Activated T-cell treated with anti-CD3 and anti-CD28 coated beads for 24 hours (primary cell): Measurements from ENCODE around the gene PDGFB.

Experiments
- DNase-seq: peaks from one replicate; pipeline ENCODE4 v3.0.0-alpha.2; 2020; ENCODE audit warnings: low read depth

PDGFB gene

GRCh38 chr22:39276440-39277141 is 31.8 kb upstream of the PDGFB start:
- no peak for DNase-seq

GRCh38 chr22:39275814-39276439 is 31.1 kb upstream of the PDGFB start:
- DNase-seq = no peak

- DNase-seq = no peak
These were observed 29.4 kb upstream of the PDGFB start for GRCh38 chr22:39273950-39274887.

GRCh38 chr22:39270792-39271191 is 26.0 kb upstream of the PDGFB start:
- no peak for DNase-seq

- DNase-seq = no peak
These were observed 25.5 kb upstream of the PDGFB start for GRCh38 chr22:39270280-39270679.

- no peak for DNase-seq
These were observed 24.5 kb upstream of the PDGFB start for GRCh38 chr22:39269095-39269790.

- no peak for DNase-seq
These were observed 23.9 kb upstream of the PDGFB start for GRCh38 chr22:39268645-39269044.

- DNase-seq = no peak
These were observed 23.2 kb upstream of the PDGFB start for GRCh38 chr22:39267974-39268373.

GRCh38 chr22:39266398-39267030 is 21.7 kb upstream of the PDGFB start:
- DNase-seq = no peak

GRCh38 chr22:39265143-39265886 is 20.5 kb upstream of the PDGFB start:
- no peak for DNase-seq

- no peak for DNase-seq
These were observed 19.7 kb upstream of the PDGFB start for GRCh38 chr22:39264349-39265038.

GRCh38 chr22:39263626-39264348 is 19.0 kb upstream of the PDGFB start:
- DNase-seq = no peak

GRCh38 chr22:39259666-39260065 is 14.9 kb upstream of the PDGFB start:
- no peak for DNase-seq

GRCh38 chr22:39257901-39258475 is 13.2 kb upstream of the PDGFB start:
- DNase-seq = no peak

- no peak for DNase-seq
These were observed 12.2 kb upstream of the PDGFB start for GRCh38 chr22:39256979-39257378.

- DNase-seq = no peak
These were observed 11.4 kb upstream of the PDGFB start for GRCh38 chr22:39256186-39256552.

- no peak for DNase-seq
These were observed 10.8 kb upstream of the PDGFB start for GRCh38 chr22:39255449-39256185.

GRCh38 chr22:39254789-39255298 is 10.1 kb upstream of the PDGFB start:
- DNase-seq = no peak
